HG02884 (cell line): ENCODE measurements around the gene PYGM.
"Not testable (repeated sequence)": the region's sequence is repeated elsewhere in the genome, so short reads cannot be mapped to it uniquely, and the experiment has no call there.

ENCODE experiments used
- ATAC-seq: cut with Tn5 transposase; IDR thresholded peaks from one replicate; pipeline ENCODE4 v1.9.1; 2021; ENCODE audit warnings: mild to moderate bottlenecking, moderate library complexity; ENCODE audit not compliant: unreplicated experiment

PYGM gene

GRCh38 chr11:64720167-64720566, 39.6 kb downstream of the PYGM start:
- no peak for ATAC-seq

- ATAC-seq = no peak
These were observed 40.4 kb downstream of the PYGM start for GRCh38 chr11:64719406-64719805.

DNA sequence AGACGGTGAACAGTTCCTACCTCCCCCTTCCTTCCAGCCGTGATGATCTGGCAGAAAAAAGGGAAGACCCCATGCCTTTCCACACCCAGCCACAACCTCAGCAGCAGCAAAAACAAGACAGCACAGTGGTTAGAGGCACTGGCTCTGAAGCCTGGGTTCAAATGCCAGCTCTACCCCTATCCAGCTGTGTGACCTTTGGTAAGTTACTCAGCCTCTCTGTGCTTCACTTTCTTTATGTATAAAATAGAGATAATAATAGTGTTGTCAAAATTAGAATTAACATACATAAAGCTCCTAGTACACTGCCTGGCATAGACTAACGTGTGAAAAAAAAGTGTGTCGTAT, 41.0 kb downstream of the PYGM start:
- no peak for ATAC-seq

DNA sequence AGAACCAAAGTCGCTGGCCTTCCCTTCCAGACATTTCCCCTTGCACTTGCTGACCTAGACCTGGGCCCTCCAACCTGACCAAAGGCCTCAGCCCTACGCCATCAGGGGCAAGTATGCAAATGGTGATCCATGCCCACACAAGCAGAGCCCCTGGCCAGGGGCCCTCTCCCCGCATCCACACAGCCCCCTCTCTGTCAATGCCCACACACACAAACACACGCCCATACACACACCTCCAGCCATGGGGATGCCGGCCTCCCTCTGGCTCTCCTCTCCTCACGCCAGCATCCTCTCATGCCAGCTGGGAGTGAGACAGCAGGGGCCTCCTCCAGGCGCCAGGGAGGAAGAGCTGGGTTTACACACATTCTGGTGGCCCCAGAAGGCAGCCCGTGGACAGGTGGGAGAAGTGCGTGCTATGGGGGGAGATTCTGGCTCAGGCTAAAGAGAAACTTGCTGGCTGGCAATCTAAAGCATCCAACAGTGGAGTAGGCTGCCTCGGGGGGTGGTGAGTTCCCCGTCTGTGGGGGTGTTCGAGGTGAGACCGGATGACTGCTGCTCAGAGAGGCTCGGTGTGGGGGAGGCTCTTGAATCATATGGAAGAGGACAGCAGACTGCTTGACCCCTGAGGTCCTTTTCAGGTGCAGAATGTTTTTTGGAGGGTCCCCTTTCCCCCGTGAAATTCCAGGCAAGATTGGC, 41.5 kb downstream of the PYGM start:
- ATAC-seq = no peak

DNA sequence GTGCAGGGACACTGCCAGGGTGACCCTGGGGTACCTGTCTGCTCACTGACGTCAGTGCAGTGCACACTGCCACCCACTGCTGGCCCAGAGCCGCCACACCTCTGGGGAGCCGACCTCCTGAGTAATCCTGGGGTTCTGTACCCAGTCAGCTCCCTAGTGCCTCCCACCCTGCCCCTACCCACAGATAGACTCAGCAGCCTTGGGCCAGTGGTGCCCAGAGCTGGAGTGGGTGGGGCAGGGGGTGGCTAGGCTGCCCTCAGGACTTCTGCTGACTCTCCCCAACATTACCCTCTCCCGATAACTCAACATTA, 42.6 kb downstream of the PYGM start:
- no peak for ATAC-seq

- ATAC-seq = no peak
These were observed 43.1 kb downstream of the PYGM start for GRCh38 chr11:64716473-64717267.

DNA sequence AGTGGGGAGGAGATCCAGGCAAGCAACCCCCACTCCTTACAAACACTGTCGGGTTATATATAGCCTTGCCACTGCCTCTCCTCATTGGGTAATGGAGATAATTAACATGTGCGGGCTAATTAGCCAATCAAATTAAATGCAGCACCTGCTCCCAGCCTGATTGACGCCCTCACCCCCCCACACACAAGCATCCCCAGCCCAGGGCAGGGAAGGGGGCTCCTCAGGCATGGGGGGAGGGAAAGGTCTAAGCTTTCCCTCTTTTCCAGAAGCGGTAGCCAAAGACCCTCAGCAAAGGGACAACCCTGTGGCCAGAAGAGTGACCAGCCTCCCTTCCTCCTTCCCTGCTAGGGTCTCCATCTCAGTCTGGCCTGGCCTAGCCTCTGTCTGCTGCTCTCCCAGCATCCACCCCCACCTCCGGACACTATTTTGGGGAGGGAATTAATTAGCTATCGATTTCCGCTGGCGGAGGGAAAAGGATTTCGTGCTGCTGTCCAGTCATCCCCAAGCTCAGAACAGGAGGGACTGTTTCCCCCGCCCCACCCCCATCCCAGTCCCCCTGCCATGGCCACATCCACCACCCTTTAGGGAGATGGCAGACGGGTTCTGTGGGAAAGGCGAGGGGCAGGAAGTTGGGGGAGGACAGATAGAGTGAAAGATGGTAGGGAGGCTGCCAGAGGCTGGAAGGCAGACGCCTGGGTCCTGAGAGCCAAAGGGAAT, 43.9 kb downstream of the PYGM start:
- no peak for ATAC-seq

DNA sequence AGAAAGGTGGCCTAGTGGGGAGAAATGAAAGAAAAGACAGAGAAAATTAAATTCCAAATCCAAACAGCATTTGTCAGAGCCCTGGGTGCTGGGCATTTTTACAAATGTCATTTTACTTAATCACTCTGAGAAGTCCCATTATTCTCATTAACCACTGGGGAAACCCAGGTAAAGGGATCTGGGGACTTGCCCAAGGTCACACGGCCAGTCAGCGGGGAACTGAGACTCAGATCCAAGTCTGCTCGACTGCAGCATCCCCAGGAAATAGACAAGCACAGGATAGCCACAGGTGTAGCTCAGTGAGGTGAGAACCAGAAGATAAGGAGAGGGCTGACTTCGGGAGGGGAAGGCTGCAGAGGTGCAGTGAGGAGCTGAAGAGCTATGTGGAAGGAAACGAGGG, 44.7 kb downstream of the PYGM start:
- ATAC-seq = no peak

DNA sequence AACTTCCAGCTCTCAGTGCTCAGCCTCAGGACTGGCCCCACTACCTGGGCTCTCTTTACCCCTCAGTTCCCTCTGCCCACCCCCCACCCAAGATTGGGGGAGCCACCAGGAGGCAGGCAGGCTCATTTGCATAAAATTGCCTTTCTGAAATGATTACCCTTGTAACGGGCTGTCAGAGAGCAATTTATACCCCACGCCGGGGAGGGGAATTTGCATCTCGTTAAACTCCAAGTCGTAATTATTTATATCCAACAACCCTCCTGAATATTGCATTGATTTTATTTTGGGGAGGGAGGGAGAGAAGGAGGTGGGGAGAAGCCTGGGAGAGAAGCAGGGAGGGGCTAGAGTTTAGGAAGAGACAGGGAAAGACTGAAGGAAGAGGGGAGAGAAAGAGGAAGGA, 45.1 kb downstream of the PYGM start:
- no peak for ATAC-seq

- ATAC-seq = no peak
These were observed 45.9 kb downstream of the PYGM start for GRCh38 chr11:64713781-64714363.

GRCh38 chr11:64713016-64713707, 46.6 kb downstream of the PYGM start:
- ATAC-seq = no peak

DNA sequence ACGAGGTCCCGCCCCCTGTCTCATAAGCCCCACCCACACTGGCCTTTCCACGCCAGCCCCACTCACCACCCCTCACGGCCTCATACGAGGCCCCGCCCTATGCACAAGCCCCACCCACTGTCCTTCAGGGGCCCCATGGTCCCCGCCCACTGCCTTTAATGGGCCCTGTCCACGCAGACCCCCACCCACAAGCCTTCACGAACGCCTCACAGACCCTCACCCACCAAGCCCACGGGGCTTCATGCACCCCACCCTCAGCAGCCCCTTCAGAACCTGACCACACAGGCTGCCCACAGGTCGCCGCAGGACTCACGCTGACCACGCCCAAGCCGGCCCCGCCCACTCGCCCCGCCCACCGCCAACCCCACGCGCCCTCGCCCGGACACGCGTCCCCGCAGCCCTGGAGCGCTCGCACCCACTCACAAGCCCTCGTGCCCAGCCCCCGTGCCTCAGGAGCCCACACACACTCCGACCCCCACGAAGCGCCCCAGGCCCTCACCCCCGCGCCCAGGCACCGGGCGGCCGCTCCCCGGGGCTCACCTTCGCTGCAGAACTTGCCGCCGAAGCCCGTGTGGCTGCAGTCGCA, 47.3 kb downstream of the PYGM start:
- ATAC-seq = no peak

DNA sequence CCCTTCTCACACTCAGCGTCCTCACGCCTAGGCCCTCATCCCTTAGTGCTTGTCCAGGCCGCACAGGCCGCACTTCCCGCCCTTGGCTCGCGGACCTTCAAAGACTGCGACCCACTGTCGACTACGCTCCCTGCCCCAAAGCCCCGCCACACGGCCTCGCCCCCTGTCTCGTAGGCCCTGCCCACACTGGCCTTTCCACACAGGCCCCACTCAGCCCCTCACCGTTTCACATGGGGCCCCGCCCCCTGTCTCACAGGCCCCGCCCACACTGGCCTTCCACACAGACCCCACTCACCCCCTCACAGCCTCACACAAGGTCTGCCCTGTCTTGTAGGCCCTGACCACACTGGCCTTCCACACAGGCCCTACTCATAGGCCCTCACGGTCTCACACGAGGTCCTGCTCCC, 47.8 kb downstream of the PYGM start:
- ATAC-seq = no peak

GRCh38 chr11:64711138-64711955, 48.4 kb downstream of the PYGM start:
- no peak for ATAC-seq

DNA sequence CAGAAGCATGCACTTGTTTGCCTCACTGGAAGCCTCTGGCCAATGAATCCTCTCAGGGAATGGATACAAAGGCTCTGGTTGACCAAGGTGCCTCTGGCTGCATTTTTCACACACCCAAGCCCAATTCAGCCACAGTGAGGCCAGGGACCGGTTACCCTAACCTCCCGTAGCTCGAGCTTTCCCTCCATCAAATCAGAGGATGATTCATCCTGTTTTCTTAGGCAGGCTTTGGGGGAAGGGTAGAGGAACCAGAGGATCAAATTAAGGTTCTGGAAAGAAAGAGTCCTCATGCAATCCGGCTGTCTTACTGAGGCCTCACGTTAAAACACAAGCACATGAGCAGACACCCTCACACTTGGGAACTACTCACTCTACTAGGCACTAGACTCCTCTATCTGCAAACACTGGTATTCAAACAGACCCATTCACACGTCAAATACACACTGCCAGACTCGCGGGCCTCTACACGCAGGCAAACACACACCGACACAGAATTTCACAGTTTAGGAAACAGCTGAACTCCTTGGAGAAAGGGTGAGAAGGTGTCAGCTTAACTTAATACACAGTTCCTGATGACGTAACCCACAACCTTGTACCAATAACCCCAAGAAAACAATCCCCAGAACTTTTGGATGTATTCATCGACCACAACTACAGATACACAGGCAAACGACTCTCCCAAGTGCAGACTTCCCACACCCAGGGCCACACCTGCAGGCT, 49.2 kb downstream of the PYGM start:
- ATAC-seq = no peak

GRCh38 chr11:64705501-64705900, 54.3 kb downstream of the PYGM start:
- ATAC-seq = no peak

DNA sequence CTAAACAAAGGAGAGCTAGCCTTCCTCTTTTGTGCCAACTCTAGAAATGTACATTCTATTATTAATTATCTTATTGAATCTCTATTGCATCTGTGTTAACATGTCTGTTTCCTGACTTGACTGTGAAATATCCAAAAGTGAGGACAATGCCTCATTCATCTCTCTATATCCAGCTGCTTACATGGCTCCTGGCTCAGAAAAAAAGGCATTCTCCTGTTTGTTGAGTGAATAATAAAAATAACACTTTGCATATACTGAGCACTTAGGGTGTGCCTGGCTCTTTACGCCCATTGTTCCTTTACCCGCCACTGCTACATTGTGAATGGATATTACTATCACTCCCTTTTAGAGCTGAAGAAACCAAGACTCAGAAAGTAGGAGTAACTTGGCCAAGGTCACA, 56.7 kb downstream of the PYGM start:
- ATAC-seq = no peak

GRCh38 chr11:64701956-64702355, 57.8 kb downstream of the PYGM start:
- not testable (repeated sequence) for ATAC-seq

DNA sequence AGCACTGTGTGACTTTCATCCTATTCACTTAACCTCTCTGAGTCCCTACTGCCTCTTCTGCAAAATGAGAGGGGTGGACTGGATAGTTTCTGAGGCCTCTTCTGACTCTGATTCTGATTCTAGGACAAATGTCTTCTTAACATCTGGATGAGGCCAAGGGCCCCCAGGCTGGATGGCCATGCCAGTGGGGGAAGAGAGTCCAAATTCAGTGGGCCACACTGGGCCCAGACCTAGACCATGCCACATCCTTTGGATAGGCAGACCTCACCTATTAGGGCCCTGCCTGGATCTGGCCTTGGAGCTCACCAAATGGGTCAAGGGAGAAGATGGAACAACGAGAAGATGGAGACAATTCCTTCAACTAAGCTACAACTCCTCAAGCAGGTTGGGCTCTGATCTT, 61.3 kb downstream of the PYGM start:
- ATAC-seq = no peak
